Measurements from ENCODE around the gene MRFAP1. TPM values are rescaled to one million over a fixed set of nuclear protein-coding genes. Genes with fewer than 3 reads are reported as not detected.

Gene MRFAP1
- 420 TPM for polyA plus RNA-seq (ENCODE audit: insufficient read length)
- long read RNA-seq, donor 1, transcript MRFAP1-202 (2 exons, 1,584 nt): minor isoform, 124 of 629 reads
- long read RNA-seq, donor 1, transcript MRFAP1-201 (3 exons, 2,049 nt): minor isoform, 24 of 629 reads
- long read RNA-seq, donor 1, transcript MRFAP1-204 (1 exons, 1,982 nt): major isoform, 337 of 629 reads
- long read RNA-seq, donor 1, partial matches to known transcripts: 119 of 629 reads
- long read RNA-seq, donor 1, other reads (novel, unspliced or antisense): 25 of 629 reads
- long read RNA-seq, donor 2, transcript MRFAP1-201 (3 exons, 2,049 nt): minor isoform, 30 of 551 reads
- long read RNA-seq, donor 2, transcript MRFAP1-204 (1 exons, 1,982 nt): major isoform, 274 of 551 reads
- long read RNA-seq, donor 2, transcript MRFAP1-202 (2 exons, 1,584 nt): minor isoform, 108 of 551 reads
- long read RNA-seq, donor 2, partial matches to known transcripts: 113 of 551 reads
- long read RNA-seq, donor 2, other reads (novel, unspliced or antisense): 26 of 551 reads
- long read RNA-seq, donor 3, transcript MRFAP1-204 (1 exons, 1,982 nt): major isoform, 248 of 365 reads
- long read RNA-seq, donor 3, transcript MRFAP1-202 (2 exons, 1,584 nt): minor isoform, 93 of 365 reads
- long read RNA-seq, donor 3, transcript MRFAP1-201 (3 exons, 2,049 nt): minor isoform, 24 of 365 reads
- long read RNA-seq, donor 3, partial matches to known transcripts: 0 of 365 reads
- long read RNA-seq, donor 3, other reads (novel, unspliced or antisense): 0 of 365 reads
- long read RNA-seq, donor 4, transcript MRFAP1-204 (1 exons, 1,982 nt): major isoform, 68 of 91 reads
- long read RNA-seq, donor 4, transcript MRFAP1-202 (2 exons, 1,584 nt): minor isoform, 9 of 91 reads
- long read RNA-seq, donor 4, partial matches to known transcripts: 7 of 91 reads
- long read RNA-seq, donor 4, other reads (novel, unspliced or antisense): 7 of 91 reads
- long read RNA-seq, donor 5, transcript MRFAP1-202 (2 exons, 1,584 nt): minor isoform, 159 of 1,127 reads
- long read RNA-seq, donor 5, transcript MRFAP1-204 (1 exons, 1,982 nt): major isoform, 575 of 1,127 reads
- long read RNA-seq, donor 5, transcript MRFAP1-201 (3 exons, 2,049 nt): minor isoform, 37 of 1,127 reads
- long read RNA-seq, donor 5, partial matches to known transcripts: 340 of 1,127 reads
- long read RNA-seq, donor 5, other reads (novel, unspliced or antisense): 16 of 1,127 reads
- long read RNA-seq, donor 6, transcript MRFAP1-204 (1 exons, 1,982 nt): major isoform, 364 of 683 reads
- long read RNA-seq, donor 6, transcript MRFAP1-202 (2 exons, 1,584 nt): minor isoform, 127 of 683 reads
- long read RNA-seq, donor 6, transcript MRFAP1-201 (3 exons, 2,049 nt): minor isoform, 27 of 683 reads
- long read RNA-seq, donor 6, partial matches to known transcripts: 120 of 683 reads
- long read RNA-seq, donor 6, other reads (novel, unspliced or antisense): 45 of 683 reads
- long read RNA-seq, donor 7, transcript MRFAP1-202 (2 exons, 1,584 nt): minor isoform, 161 of 797 reads
- long read RNA-seq, donor 7, transcript MRFAP1-204 (1 exons, 1,982 nt): major isoform, 358 of 797 reads
- long read RNA-seq, donor 7, transcript MRFAP1-201 (3 exons, 2,049 nt): minor isoform, 22 of 797 reads
- long read RNA-seq, donor 7, partial matches to known transcripts: 147 of 797 reads
- long read RNA-seq, donor 7, other reads (novel, unspliced or antisense): 109 of 797 reads
- long read RNA-seq, donor 8, transcript MRFAP1-202 (2 exons, 1,584 nt): minor isoform, 46 of 288 reads
- long read RNA-seq, donor 8, transcript MRFAP1-204 (1 exons, 1,982 nt): major isoform, 126 of 288 reads
- long read RNA-seq, donor 8, transcript MRFAP1-201 (3 exons, 2,049 nt): minor isoform, 11 of 288 reads
- long read RNA-seq, donor 8, partial matches to known transcripts: 70 of 288 reads
- long read RNA-seq, donor 8, other reads (novel, unspliced or antisense): 35 of 288 reads

- DNase-seq: peak; percentile 94
Observed at GRCh38 chr4:6640292-6641163, at the start of gene MRFAP1. MRFAP1 (plus strand) TSS chr4:6640685; CDS start chr4:6640863, 178 bp downstream.

GRCh38 chr4:6591313-6591712 is 49.2 kb upstream of the MRFAP1 start:
- no peak for DNase-seq

- DNase-seq: no peak
Observed at GRCh38 chr4:6591781-6592180, 48.7 kb upstream of the MRFAP1 start.

DNA sequence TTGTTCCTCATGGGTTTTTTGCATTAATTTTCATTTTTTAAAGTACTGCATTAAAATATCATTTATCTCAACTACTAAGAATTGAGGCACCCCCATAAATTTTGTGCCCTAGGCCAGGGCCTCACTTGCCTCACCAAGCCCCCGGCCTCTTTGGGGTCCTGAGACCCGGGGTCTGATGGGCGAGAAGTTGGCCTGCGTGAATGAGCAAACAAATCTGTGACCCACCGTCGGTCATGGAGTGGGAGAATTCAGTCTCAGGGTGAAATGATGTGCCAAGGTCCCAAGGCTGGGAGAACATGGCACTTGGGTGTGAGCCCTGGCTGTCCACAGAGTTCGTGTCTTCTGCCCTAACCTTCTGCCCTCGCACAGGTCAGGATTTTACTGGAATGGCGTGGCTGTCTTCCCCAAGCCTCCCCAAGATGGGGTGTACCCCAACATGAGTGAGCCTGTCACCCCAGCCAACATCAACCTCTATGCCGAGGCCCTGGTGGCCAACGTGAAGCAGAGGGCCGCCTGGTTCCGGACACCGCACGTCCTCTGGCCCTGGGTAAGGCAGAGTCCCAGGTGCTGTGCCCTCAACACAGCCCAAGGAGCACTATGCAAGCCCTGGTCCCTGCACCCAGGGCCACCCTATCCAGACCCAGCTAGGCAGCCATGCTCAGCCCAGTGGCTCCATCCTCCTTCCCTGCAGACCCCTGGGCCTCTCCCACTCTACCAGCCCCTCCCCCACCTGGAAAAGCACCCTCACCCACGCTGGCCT is 47.5 kb upstream of the MRFAP1 start:
- DNase-seq: no peak

DNA sequence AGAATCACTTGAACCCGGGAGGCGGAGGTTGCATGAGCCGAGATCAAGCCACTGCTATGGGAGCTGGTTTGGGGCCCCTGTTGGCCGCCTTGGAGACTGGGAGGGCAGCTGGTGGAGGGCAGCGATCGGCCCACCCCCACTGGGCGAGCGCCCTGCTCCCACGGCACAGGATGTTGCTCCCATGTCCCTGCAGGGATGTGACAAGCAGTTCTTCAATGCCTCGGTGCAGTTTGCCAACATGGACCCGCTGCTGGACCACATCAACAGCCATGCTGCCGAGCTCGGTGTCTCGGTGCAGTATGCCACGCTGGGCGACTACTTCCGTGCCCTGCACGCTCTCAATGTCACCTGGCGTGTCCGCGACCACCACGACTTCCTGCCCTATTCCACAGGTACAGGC is 46.1 kb upstream of the MRFAP1 start:
- no peak for DNase-seq

DNA sequence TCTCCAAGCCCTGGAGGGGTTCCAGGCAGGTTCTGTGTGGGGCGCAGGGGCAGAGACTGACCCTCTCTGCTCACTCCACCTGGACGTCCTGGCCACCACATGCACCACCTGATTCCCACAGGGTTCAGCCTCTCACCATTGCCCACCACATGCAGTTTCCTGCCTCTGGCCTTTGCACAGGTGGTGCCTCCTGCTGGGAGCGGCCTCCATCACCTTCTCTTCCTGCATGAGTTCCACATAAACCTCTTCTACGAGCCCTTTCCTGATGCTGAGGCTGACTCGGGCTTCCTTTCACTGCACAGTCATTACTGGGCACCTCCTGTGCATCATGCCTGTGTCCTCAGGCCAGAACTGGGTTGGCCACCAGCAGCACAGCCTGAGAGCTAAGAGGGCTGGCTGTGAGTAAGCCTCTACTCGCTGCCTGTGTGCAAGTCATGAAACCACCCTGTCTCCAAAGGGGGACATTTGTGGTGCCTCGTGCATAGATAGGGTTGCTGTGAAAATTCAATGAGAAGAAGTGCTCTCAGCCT is 45.6 kb upstream of the MRFAP1 start:
- DNase-seq: no peak

DNA sequence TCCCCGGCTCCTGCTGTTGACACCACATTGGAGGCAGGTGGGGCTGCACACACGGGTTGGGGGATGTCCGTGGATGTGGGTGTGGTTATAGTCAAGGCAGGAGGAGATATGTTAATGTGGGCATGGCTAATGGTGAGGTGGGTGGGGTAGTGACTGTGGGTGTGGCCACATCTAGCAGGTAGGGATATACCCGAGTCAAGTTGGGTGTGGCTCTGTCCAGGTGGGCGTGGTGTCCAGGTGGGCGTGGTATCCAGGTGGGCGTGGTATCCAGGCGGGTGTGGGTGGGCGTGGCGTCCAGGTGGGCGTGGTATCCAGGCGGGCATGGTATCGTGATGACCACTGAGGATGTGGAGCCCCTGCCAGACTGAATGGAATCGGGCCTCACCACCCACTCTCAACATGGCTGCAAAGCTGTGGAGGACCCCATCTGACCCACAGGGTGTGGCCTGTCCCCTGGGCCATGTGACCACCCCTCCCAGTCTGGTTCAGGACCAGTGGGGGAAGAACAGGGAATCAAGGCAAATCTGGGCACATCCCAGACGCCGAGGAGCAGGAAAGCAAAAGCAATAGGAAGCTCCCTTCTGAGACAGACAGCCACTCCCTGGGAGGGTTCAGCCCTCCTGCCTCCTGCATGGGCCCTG is 44.5 kb upstream of the MRFAP1 start:
- DNase-seq: no peak

DNA sequence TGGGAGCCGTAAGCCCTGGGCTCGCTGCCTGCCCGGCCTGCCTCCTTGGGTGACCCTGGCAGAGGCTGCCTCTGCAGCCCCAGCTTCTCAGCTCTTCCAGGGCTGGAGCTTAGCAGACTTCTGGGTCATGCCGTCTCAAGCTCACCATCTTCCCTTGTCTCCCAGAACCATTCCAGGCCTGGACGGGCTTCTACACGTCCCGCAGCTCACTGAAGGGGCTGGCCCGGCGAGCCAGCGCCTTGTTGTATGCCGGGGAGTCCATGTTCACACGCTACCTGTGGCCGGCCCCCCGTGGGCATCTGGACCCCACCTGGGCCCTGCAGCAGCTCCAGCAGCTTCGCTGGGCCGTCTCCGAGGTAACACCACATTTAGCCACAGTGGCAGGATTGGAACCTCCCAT is 43.5 kb upstream of the MRFAP1 start:
- no peak for DNase-seq

GRCh38 chr4:6598127-6598526 is 42.4 kb upstream of the MRFAP1 start:
- no peak for DNase-seq

GRCh38 chr4:6598641-6599040 is 41.8 kb upstream of the MRFAP1 start:
- DNase-seq: no peak

DNA sequence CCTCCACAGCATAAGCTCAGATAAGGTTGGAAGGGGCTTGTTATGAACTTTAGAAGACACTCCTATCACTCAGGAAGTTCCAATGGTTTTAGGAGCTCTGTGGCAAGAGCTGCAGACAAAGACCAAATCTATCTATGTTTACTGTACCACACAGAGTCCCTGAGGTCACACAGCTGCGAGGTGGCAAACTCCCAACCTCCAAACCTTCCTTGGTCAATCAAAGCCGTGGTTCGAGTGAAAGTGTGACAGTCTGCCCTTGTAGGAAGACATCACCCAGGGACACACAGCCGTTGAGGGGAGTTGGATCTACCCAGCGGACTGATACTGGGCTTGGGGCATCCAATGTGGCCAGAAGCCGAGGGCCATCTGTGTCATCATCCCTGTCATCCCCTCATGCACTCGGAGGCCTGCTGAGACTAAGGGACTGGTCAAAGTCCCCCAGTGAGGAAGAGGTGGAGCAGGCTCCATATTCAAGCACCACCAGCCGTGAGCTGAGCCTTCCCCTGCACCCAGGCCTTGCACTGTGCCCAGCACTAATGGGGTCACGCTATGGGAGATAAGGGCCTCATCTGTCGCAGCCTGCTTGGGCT is 38.7 kb upstream of the MRFAP1 start:
- no peak for DNase-seq

DNA sequence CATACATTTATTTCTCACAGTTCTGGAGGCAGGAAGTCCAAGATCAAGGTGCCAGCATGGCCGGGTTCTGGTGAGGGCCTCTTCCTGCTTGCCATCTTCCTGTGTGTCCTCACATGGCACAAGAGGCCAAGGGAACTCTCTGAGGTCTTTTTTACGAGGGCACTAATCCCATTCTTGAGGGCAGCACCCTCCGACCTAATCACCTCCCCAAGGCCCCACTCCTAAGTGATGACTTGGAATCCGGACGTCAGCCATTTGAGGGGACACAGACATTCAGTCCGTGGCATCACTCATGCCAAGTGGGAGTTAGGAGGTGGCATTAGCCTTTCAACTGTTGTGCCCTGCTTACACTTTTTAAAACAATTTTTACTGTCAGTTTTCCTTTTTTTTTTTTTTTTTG is 38.2 kb upstream of the MRFAP1 start:
- no peak for DNase-seq

GRCh38 chr4:6603128-6603527 is 37.4 kb upstream of the MRFAP1 start:
- no peak for DNase-seq

- DNase-seq: no peak
Observed at GRCh38 chr4:6605114-6605513, 35.4 kb upstream of the MRFAP1 start.

- no peak for DNase-seq
Observed at GRCh38 chr4:6605605-6606004, 34.9 kb upstream of the MRFAP1 start.

- DNase-seq: no peak
Observed at GRCh38 chr4:6606465-6607235, 33.8 kb upstream of the MRFAP1 start.
